GM20000 (cell line): ENCODE measurements around the gene COX5A.

ENCODE experiments used
- DNase-seq: peaks from one replicate; pipeline ENCODE4 v3.0.0; 2012; ENCODE audit warnings: low spot score
- CTCF ChIP-seq: IDR thresholded peaks from 2 replicates; pipeline ENCODE4 v1.5.1; 2012; ENCODE audit warnings: mild to moderate bottlenecking, control low read depth; ENCODE audit errors: extremely low read depth, missing control alignments

Gene COX5A

GRCh38 chr15:74960286-74960685 lies 22.4 kb upstream of the COX5A start:
- no peak for DNase-seq
- no peak for TF ChIP-seq CTCF

- no peak for DNase-seq
- TF ChIP-seq CTCF: no peak
Measured at GRCh38 chr15:74959586-74959939, 21.7 kb upstream of the COX5A start.

- DNase-seq: no peak
- no peak for TF ChIP-seq CTCF
Measured at GRCh38 chr15:74958908-74959585, 21.2 kb upstream of the COX5A start.

GRCh38 chr15:74958320-74958907 lies 20.5 kb upstream of the COX5A start:
- TF ChIP-seq CTCF: no peak
- no peak for DNase-seq

- DNase-seq: no peak
- no peak for TF ChIP-seq CTCF
Measured at GRCh38 chr15:74957476-74958035, 19.7 kb upstream of the COX5A start.

GRCh38 chr15:74956648-74957475 lies 19.0 kb upstream of the COX5A start, which contains the start of gene RPP25:
RPP25 (minus strand) TSS chr15:74956772; CDS start chr15:74956583, 189 bp downstream.
- TF ChIP-seq CTCF: no peak
- peak; percentile 91 for DNase-seq
